GM19455 (cell line): ENCODE data around the gene TTYH1.

Experiments used
- ATAC-seq: cut with Tn5 transposase; IDR thresholded peaks from one replicate; pipeline ENCODE4 v1.9.1; 2021; ENCODE audit not compliant: unreplicated experiment

Gene TTYH1

DNA sequence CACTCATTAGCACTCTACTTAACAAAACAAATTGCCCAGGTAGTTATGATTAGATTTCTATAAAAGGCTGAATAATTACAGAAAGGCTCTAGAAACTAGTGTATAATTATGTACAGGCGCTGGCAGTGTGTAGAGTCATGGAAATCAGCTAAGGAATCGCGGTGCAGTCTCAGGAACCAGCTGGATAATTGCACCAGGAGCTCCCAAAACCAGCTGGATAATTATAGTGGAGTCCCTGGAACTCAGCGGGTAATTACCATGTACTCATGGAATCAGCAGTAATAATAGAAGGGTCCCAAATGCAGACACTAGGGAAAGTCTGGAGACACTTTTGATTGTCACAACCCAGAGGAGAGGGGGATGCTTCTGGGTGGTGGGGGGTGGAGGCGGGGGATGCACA, 23.2 kb upstream of the TTYH1 start:
- no peak for ATAC-seq

DNA sequence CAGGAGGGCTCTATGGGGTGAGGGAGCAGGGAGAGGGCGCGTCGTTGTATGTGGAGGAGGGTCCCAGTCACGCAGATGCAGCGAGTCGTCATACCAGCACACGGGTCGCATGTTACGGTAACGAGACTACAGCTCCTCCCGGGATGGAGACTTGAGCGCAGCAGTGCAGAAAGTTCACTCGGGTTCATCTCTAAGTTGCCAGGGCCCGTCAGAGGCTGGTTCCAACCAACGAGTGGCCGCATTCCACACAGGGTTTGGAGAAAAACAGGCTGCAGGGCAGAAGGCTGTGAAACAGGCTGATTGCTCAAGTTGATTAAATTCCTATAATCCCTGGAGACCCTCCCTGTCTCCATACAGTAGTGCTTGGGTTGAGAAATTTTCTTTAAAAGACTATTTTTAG, 21.9 kb upstream of the TTYH1 start:
- no peak for ATAC-seq

DNA sequence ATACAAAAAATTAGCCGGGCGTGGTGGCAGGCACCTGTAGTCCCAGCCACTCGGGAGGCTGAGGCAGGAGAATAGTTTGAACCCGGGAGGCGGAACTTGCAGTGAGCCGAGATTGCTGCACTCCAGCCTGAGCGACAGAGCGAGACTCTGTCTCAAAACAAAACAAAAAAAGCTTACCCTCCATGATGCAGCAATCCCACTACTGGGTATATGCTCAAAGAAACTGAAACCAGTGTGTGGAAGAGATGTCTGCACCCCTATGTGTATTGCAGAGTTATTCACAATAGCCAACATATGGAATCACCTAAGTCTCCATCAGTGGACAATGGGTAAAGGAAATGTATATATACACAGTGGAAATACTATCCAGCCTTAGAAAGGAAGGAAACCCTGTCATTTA, 19.6 kb upstream of the TTYH1 start:
- no peak for ATAC-seq

DNA sequence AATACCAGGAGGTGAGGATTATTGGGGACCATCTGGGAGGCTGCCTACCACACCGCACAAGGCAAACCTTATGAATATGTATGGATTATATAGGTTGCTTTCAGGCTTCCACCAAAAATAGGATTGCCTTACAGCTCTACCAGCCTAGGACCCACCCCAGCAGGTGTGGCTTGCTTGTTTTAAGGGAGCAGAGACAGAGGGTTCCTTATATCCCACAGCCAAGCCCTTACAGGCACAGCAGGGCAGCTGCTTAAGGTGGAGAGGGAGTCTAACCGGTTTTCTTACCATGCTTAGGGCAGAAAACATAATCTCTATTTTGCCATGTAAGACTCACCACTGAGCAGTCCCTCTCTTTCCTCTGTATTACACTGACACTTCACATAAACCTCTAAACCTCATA, 16.1 kb upstream of the TTYH1 start:
- no peak for ATAC-seq

- no peak for ATAC-seq
These were observed 14.4 kb upstream of the TTYH1 start for GRCh38 chr19:54400913-54401312.

GRCh38 chr19:54403054-54403453, 12.2 kb upstream of the TTYH1 start:
- ATAC-seq = no peak

GRCh38 chr19:54405628-54406027, 9.6 kb upstream of the TTYH1 start:
- ATAC-seq = no peak

GRCh38 chr19:54407780-54408179, 7.5 kb upstream of the TTYH1 start:
- ATAC-seq = no peak

- ATAC-seq = no peak
These were observed 6.7 kb upstream of the TTYH1 start for GRCh38 chr19:54408456-54409026.

DNA sequence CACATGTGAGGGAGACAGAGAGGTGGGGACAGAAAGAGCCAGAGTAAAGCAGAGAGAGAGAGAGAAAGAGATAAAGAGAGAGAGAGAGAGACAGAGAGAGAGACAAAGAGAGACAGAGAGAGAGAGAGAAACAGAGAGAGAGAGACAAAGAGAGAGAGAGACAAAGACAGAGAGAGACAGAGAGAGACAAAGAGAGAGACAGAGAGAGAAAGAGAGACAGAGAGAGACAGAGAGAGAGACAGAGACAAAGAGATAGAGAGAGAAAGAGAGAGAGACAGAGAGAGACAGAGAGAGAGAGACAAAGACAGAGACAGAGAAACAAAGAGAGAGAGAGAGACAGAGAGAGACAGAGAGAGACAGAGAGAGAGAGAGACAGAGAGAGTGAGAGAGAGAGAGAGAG, 4.2 kb upstream of the TTYH1 start:
- no peak for ATAC-seq

DNA sequence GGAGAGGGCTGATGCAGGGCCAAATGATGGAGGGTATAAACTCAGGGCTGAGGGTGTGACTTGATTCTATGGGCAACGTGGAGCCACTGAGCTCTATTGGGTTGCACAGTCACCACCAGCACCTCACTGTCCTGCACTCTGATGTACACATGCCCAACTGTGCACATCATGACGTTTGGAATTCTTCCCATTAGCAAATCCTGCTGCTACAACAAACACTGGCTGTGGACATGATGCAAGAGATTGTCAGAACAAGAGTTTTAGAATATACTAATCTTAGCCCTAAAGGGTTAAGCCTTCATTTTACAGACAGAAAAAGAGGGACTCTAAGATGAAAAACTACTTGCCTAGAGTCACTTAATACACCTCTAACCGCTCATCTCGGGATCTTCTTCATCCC, 2.4 kb upstream of the TTYH1 start:
- ATAC-seq = no peak

- ATAC-seq = no peak
These were observed 1.1 kb upstream of the TTYH1 start for GRCh38 chr19:54414156-54414555.

- ATAC-seq = no peak
These were observed 823 bp downstream of the TTYH1 start for GRCh38 chr19:54415901-54416673.

DNA sequence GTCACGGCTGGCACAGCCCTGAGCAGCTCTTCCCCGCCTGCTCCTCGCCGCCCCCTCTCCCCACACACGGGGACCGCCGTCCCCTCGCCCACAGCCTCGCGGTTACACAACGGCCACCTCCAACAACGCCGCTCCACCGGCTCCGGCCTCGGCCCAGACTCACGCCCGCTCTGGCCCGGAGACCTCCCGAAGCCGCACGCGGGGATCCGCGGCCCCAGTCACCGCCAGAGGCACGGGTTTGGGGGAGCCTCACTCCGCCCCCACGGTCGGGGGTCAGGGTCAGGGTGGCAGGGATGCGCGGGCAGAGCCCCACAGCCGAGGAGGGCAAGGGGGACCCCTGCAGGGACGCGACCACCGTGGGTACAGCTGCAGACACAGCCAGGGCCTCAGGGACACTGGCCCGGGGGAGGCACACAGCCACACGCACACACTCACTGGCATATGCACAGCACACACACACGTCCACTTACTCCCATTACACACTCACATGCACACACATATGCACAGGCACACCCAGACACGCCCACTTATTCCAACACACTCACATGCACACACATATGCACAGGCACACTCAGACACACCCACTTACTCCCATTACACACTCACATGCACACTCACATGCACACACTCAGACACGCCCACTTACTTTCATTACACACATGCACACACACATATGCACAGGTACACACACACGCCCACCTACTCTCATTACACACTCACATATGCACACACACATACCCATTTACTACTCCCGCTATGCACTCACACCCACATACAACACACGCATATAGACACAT, 1.6 kb downstream of the TTYH1 start:
- ATAC-seq = no peak

GRCh38 chr19:54418030-54418929, 3.0 kb downstream of the TTYH1 start:
- no peak for ATAC-seq

GRCh38 chr19:54418930-54419800, 3.9 kb downstream of the TTYH1 start:
- no peak for ATAC-seq

DNA sequence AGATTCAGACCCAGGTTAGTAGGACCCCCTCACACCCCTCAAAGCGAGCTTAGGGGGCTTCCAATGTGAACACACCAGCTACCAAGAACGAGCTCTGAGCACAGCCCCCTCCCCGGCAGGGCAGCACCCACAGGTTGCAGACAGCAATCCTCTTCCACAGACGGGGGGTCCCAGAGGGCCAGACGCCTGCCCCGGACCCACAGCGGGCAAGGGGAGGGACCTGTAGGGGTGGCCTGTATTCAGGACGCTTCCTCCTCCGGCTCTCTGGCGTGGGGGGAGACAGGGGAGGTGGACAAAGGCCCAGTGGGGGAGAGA, 4.8 kb downstream of the TTYH1 start:
- no peak for ATAC-seq

DNA sequence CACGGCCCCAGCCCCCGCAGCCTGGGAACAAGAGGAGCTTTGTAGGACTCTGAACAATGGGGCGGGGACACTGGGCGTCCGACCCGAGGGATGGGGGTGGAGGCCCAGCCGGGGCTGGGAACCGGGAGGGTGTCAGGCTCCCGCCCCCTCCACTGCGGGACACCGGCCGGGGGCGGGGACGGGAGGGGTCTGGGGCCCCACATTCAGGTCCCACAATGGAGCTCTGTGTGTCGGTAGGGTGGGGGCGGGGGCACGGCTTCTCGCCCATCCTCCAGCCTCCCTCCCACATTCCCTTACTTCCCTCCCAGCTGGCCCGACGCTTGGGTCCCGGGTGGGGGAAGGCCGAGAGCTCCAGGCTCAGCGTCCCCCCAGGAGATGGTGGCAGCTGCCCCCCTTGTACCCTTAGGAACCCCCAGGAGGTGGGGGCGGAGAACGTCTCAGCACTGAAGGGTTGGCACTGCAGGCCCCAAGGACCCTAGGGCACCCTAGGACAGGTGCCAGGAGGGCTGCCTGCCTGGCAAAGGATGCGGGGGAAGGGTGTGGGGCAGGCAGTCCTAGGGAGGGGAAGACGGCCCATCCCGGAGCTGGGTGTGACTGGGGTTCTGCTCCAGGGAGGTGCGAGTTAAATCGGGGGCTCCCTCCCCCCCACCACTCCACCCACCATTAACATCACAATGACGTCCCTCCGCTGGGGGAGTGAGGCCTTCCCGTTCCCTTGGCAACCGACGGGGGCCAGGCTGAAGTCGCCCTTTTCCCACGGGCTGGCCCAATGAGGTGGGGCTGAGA, 5.3 kb downstream of the TTYH1 start:
- no peak for ATAC-seq

DNA sequence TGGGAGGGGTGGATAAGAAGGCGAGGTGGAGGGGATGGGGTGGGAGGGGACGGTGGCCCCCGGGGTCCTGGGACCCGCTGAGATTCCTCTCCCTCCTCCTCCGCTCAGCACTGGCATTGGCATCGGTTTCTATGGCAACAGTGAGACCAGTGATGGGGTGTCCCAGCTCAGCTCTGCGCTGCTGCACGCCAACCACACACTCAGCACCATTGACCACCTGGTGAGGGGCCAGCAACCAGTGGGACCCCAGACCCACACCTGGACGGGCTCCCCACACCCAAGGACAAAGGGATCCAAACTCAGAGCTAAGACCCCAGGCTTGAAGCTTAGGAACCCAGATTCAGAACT, 5.9 kb downstream of the TTYH1 start:
- ATAC-seq = no peak

- ATAC-seq = no peak
These were observed 6.3 kb downstream of the TTYH1 start for GRCh38 chr19:54421521-54421920.
